Stimulated activated CD8-positive, alpha-beta memory T cell treated with anti-CD3 and anti-CD28 coated beads, Interleukin-7, amount 100 ng/mL, for 48 hours (primary cell): ENCODE data around the gene SPATA33.

ENCODE experiments used
- DNase-seq, 2 donors: peaks; one replicate each; pipeline ENCODE4 v3.0.0-alpha.2; 2020; ENCODE audit warnings: low read depth in 1 of 2; ENCODE audit errors: extremely low read depth in 1 of 2

The SPATA33 gene

DNA sequence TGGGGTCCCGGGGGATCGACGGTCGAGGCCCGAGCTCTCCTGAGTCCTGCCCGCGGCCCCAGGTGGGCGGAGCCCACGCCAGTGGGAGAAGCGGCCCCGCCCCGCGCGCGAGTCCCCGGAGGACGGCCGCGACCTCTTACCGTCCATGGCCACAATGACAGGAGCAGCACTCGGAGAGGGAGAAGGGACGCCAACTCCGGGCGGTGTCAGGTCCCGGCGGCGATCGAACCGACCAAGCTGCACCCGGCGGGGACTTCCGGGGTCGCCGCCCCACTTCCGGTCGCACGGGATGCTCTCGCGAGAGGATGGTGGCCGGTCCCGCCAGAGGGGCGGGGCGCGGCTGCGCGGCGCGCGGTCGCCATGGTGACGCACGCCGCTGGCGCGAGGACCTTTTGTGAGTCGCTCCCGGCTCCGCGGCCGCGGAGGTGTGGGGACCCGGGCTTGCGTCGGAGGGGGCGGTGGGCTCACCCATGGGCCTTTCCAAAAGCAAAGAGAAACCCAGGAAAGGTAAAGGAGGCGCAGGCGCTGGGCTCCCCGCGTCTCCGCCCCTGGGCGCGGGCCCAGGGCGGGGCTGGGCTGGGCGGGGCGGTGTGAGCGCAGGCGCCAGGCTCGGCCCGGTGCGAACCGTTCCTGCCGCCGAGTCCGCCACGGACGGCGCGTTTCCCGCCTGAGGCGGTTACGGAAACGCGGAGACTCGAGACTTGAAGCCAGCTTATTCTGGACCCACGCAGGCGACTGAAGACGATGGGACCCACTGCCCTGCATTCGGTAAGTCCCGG is at the start of gene SPATA33, which contains the start of gene CHMP1A:
Gene SPATA33, plus strand, starts transcription at position 395 of the 779 bp plus-strand sequence. Its CDS starts 76 bp downstream, at position 471.
Gene CHMP1A, minus strand, starts transcription at position 267 of the 779 bp plus-strand sequence. Its CDS starts 120 bp downstream, at position 147.
- DNase-seq, result peak; percentile 80 to 87

- no peak for DNase-seq
Observed at GRCh38 chr16:89607937-89608740, 49.5 kb upstream of the SPATA33 start.

- no peak for DNase-seq
Observed at GRCh38 chr16:89610108-89610453, 47.6 kb upstream of the SPATA33 start.

DNA sequence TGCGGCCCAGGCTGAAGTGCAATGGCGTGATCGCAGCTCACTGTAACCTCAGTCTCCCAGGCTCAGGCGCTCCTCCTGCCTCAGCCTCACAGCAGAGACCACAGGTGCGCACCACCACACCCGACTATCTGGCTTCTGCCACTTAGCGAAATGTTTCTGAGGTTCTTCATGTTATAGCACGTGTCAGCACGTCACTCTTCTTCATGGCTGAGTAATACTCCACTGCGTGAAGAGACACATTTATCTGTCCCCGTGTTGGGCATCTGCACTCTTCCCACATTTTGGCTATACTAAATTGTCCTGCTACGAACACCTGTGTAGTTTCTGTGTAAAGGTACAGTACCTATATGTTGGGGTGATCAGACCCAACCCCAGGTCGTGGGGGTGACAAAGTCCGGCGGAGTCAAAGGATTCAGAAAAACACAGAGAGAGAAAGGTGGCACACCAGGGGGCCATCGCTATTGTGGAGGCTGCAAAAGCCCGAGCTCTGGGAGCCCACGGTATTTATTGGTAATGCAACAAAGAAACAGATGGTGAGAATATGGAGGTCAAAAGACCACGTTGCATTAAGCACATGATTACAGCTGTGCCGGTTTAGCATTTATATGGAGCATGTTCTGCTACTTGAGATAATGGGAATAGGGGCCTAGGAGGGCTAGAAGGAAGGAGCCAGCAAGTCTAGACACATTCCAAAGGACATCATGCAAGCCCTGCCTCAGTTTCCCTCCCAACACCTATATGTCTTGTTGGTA is 45.0 kb upstream of the SPATA33 start:
- DNase-seq, result no peak

- no peak for DNase-seq
Observed at GRCh38 chr16:89613231-89613953, 44.2 kb upstream of the SPATA33 start, which contains the start of gene DPEP1. Gene DPEP1 (plus strand): TSS chr16:89613642. CDS start chr16:89630411, 16,769 bp downstream.

DNA sequence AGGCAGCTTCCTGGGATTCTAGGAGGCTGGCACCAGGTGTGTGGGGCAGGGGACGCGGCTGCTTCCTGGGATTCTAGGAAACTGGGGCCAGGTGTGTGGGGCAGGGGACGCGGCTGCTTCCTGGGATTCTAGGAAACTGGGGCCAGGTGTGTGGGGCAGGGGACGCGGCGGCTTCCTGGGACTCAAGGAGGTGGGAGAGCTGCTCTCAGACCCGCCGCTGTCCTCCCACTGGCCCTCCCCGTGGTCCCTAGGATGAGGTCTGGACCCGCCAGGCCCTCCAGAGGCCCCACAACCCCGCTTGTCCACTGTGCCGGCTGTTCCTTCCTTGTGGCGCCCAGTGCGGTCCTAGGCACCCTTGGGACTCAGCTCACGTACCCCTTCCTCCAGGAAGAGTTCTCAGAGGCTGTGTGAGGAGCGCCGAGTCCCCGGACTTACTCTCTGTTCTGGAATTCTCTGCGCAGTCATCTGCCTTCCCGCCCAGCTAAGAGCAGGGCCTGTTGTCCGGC is 43.6 kb upstream of the SPATA33 start:
- DNase-seq, result no peak

- no peak for DNase-seq
Observed at GRCh38 chr16:89615176-89615575, 42.5 kb upstream of the SPATA33 start.

DNA sequence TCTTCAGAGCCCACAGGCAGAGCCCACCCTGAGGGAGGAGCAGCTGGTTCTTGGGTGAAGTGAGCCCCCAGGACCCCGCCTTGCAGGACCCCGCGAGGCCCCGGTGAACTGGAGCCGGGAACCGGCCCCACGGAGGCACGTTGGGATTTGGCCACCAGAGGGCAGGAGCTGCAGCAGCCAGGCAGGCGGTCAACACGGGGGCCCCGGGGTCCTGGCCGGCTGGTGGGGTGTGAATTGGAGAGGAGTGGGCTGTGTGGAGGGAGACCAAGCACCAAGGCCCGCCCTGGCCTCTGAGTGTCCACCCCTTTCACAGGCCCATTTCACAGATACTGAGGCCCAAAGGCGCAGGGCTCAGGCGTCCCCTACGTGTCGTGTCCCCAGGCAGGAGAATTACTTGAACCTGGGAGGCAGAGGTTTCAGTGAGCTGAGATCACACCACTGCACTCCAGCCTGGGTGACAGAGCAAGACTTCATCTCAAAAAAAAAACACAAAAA is 42.0 kb upstream of the SPATA33 start:
- no peak for DNase-seq

DNA sequence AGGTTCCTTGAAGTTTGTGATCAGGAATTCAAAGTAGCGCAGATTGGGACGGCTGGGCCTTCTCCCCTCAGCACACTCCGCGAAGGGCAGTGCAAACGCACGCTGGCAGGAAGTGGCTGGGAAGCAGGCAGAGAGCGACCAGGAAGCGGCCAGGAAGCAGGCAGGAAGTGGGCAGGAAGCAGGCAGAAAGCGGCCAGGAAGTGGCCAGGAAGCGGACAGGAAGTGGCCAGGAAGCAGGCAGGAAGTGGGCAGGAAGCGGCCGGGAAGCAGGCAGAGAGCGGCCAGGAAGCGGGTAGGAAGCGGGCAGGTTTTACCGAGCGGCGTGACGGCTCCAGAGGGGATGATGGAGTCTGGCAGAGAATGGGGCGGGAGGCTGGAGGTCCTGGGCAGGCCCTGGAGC is 41.0 kb upstream of the SPATA33 start:
- DNase-seq, result no peak

- no peak for DNase-seq
Observed at GRCh38 chr16:89617036-89617435, 40.6 kb upstream of the SPATA33 start.

- no peak for DNase-seq
Observed at GRCh38 chr16:89618109-89618998, 39.3 kb upstream of the SPATA33 start.

- no peak for DNase-seq
Observed at GRCh38 chr16:89619840-89620239, 37.8 kb upstream of the SPATA33 start.

DNA sequence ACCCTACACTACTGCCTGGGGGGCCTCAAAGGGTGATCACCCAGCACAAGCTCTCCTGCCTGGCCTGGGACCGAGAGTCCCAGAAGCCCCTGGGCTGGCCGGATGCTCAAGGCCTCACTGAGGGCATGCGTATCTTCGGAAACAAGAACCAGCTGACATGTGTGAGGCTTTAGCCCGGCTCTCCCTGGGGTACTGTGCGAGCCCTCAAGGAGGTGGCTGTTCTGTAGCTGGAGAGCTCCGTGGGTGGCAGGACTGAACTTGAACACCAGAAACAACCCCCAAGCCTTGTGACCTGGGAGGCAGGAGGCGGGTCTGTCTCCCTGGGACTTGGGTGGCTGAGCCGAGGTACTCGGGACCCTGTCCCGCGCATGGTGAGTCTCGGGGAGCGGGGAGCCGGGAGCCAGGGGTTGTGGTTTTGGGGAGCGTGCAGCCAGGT is 37.2 kb upstream of the SPATA33 start:
- no peak for DNase-seq

- DNase-seq, result no peak
Observed at GRCh38 chr16:89621136-89621697, 36.4 kb upstream of the SPATA33 start.

GRCh38 chr16:89621698-89622409 is 35.8 kb upstream of the SPATA33 start:
- DNase-seq, result no peak

GRCh38 chr16:89623511-89624261 is 34.0 kb upstream of the SPATA33 start:
- DNase-seq, result no peak
